Smooth muscle cell (in vitro differentiated cells): Measurements from ENCODE around the gene ERCC6L. TPM values are rescaled to one million over a fixed set of nuclear protein-coding genes. Genes with fewer than 3 reads are reported as not detected.

ENCODE experiments used
- DNase-seq: peaks from one replicate; lab custom pipeline; 2025; ENCODE audit not compliant: unreplicated experiment; lab: John Stamatoyannopoulos, UW
- H2AFZ ChIP-seq: fragments of 200-600 bp; sonication (generic); 2 replicates; pipeline ENCODE4 v1.6.0; 2016; ENCODE audit warnings: antibody characterized with exemption, low read depth, mild to moderate bottlenecking
- H3F3A ChIP-seq: fragments of 200-600 bp; sonication (generic); 2 replicates; pipeline ENCODE4 v1.6.0; 2017; ENCODE audit warnings: antibody characterized with exemption, low read depth
- H3K27ac ChIP-seq: fragments of 200-600 bp; sonication (generic); 2 replicates; pipeline ENCODE4 v1.5.1; 2016; ENCODE audit warnings: low read depth, mild to moderate bottlenecking
- H3K27me3 ChIP-seq: fragments of 200-600 bp; sonication (generic); 2 replicates; pipeline ENCODE4 v1.6.1; 2016; ENCODE audit warnings: low read depth, mild to moderate bottlenecking
- H3K36me3 ChIP-seq: fragments of 200-600 bp; sonication (generic); 2 replicates; pipeline ENCODE4 v1.5.1; 2016; ENCODE audit warnings: low read depth
- H3K4me1 ChIP-seq: fragments of 200-600 bp; sonication (generic); 2 replicates; pipeline ENCODE4 v1.5.1; 2016; ENCODE audit warnings: low read depth
- H3K4me2 ChIP-seq: fragments of 200-600 bp; sonication (generic); 2 replicates; pipeline ENCODE4 v1.6.0; 2016; ENCODE audit warnings: mild to moderate bottlenecking
- H3K4me3 ChIP-seq: fragments of 200-600 bp; sonication (generic); 2 replicates; pipeline ENCODE4 v1.5.1; 2016; ENCODE audit warnings: mild to moderate bottlenecking
- H3K79me2 ChIP-seq: fragments of 200-600 bp; sonication (generic); 2 replicates; pipeline ENCODE4 v1.6.0; 2016; ENCODE audit warnings: low read depth, mild to moderate bottlenecking
- H3K9ac ChIP-seq: fragments of 200-600 bp; sonication (generic); 2 replicates; pipeline ENCODE4 v1.6.0; 2016; ENCODE audit warnings: low read depth
- H3K9me3 ChIP-seq: fragments of 200-600 bp; sonication (generic); replicated peaks from 2 replicates; pipeline ENCODE4 v1.5.1; 2016; ENCODE audit warnings: low read depth
- H4K20me1 ChIP-seq: fragments of 200-600 bp; sonication (generic); 2 replicates; pipeline ENCODE4 v1.6.0; 2016; ENCODE audit warnings: low read depth
- CTCF ChIP-seq: fragments of 200-600 bp; sonication (generic); IDR thresholded peaks from 2 replicates; pipeline ENCODE4 v1.5.1; 2017; ENCODE audit warnings: borderline replicate concordance, mild to moderate bottlenecking, antibody characterized with exemption; ENCODE audit not compliant: insufficient read depth, poor library complexity, severe bottlenecking
- WGBS: methylation state at CpG from one replicate; pipeline ENCODE4 v1.1.7; 2016; ENCODE audit warnings: low lambda C conversion rate; 5-methylcytosine and 5-hydroxymethylcytosine counted together
- polyA plus RNA-seq: library from polyadenylated mRNA; unstranded; fragments of >200 nt; fragmentation: Nextera tagmentation; extraction: Ambion mirVana; gene quantifications from 2 replicates; pipeline ENCODE4 v1.2.1, GENCODE V29; 2016
- total RNA-seq: library from RNA; depleted of rRNA; stranded (reverse); fragments of >200 nt; gene quantifications from 2 replicates; pipeline ENCODE4 v1.2.3, GENCODE V29; 2014

ERCC6L gene
- total and polyA plus RNA-seq, 2 experiments from 2014 or later: 0.89 to 1.5 TPM

- no peaks in the 10 kb centered on the region for H3K36me3 ChIP-seq
- peak overlapping the region; percentile 75 for H3K9ac ChIP-seq
- no peak for DNase-seq
- no peak for TF ChIP-seq CTCF
- no peaks in the 10 kb centered on the region for H3K9me3 ChIP-seq
- peak overlapping the region; percentile 43 for H3K4me2 ChIP-seq
- peak overlapping the region; percentile 96 for H3K27ac ChIP-seq
- H3K27me3 ChIP-seq: no peaks in the 10 kb centered on the region
- peaks cover 4% of the 10 kb centered on the region for H3K79me2 ChIP-seq
- peaks cover 35% of the 10 kb centered on the region for H4K20me1 ChIP-seq
- H3K4me3 ChIP-seq: no peak overlapping the region
- H2AFZ ChIP-seq: no peak overlapping the region
- peaks cover 2% of the 10 kb centered on the region for H3F3A ChIP-seq
- WGBS: 57% methylated on average over 3 of the region's 3 CpGs
- peaks cover 12% of the 10 kb centered on the region for H3K4me1 ChIP-seq
These were observed 30.9 kb upstream of the ERCC6L start for GRCh38 chrX:72269671-72270251.

- Histone ChIP-seq H3K4me3 (no peak overlapping the region), H3K36me3 (no peaks in the 10 kb centered on the region), H3K4me2 (peak overlapping the region; percentile 43), H3K79me2 (no peaks in the 10 kb centered on the region), H4K20me1 (peaks cover 26% of the 10 kb centered on the region), H3K9ac (peak overlapping the region; percentile 75), H3K4me1 (peaks cover 2% of the 10 kb centered on the region), H3F3A (no peaks in the 10 kb centered on the region), H3K27ac (peak overlapping the region; percentile 96), H3K27me3 (no peaks in the 10 kb centered on the region), H3K9me3 (no peaks in the 10 kb centered on the region), H2AFZ (no peak overlapping the region)
- WGBS: 42% methylated on average over 2 of the region's 2 CpGs
- no peak for TF ChIP-seq CTCF
- no peak for DNase-seq
These were observed 30.0 kb upstream of the ERCC6L start for GRCh38 chrX:72268597-72269365.

GRCh38 chrX:72265263-72265662 is 26.4 kb upstream of the ERCC6L start:
- Histone ChIP-seq H3K4me3 (no peak overlapping the region), H3K27me3 (no peaks in the 10 kb centered on the region), H3K4me1 (peaks cover 2% of the 10 kb centered on the region), H2AFZ (no peak overlapping the region), H3K9me3 (no peaks in the 10 kb centered on the region), H3K27ac (no peak overlapping the region), H3K9ac (no peak overlapping the region), H3K36me3 (no peaks in the 10 kb centered on the region), H4K20me1 (peaks cover 1% of the 10 kb centered on the region), H3K79me2 (no peaks in the 10 kb centered on the region), H3K4me2 (no peak overlapping the region), H3F3A (no peaks in the 10 kb centered on the region)
- WGBS: 92% methylated on average over 3 of the region's 3 CpGs
- no peak for TF ChIP-seq CTCF
- no peak for DNase-seq
